DND-41 (cell line): Measurements from ENCODE around the gene PAM.

Experiments used
- EZH2 ChIP-seq: IDR thresholded peaks from 3 replicates; pipeline ENCODE4 v1.6.1; 2012; ENCODE audit warnings: borderline replicate concordance, low read depth, mild to moderate bottlenecking, moderate library complexity, low read length, inconsistent platforms; ENCODE audit not compliant: severe bottlenecking
- TF ChIP-seq, protein P1 (sequence below): IDR thresholded peaks from 2 replicates; pipeline ENCODE4 v1.5.1; 2012; ENCODE audit warnings: borderline replicate concordance, low read length, moderate library complexity, mild to moderate bottlenecking; ENCODE audit not compliant: poor library complexity, severe bottlenecking; ENCODE audit errors: extremely low read depth

DNA sequence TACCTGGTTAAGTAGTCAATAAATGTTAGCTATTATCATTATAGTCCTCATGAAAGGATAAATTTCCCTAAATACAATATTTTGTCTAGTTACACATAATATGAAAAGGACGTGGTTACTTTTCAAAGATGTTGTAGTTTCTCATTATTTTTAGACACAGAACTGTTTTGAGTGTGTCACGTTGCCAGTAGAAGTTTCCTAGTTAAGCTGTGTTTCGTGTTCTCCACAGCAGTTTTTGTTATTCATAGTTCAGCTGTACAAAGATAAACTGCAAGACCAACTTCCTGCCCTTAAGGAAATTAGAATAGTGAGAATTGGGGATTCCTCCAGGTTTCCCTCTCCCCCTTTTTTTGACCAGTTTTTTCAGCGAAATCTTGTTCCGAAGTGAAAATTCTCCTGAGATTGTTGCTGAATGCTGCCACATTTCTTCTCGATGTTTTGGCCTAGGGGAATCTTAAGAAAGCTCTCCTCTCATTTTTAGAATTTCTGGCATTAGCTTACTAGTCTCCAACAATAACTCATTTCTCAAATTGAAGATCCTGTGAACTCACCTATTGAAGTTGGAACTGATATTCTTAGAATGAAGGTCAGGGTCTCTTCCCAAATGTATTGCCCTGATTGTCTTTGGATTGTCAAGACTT is 176.1 kb downstream of the PAM start:
- TF ChIP-seq, protein P1, sequence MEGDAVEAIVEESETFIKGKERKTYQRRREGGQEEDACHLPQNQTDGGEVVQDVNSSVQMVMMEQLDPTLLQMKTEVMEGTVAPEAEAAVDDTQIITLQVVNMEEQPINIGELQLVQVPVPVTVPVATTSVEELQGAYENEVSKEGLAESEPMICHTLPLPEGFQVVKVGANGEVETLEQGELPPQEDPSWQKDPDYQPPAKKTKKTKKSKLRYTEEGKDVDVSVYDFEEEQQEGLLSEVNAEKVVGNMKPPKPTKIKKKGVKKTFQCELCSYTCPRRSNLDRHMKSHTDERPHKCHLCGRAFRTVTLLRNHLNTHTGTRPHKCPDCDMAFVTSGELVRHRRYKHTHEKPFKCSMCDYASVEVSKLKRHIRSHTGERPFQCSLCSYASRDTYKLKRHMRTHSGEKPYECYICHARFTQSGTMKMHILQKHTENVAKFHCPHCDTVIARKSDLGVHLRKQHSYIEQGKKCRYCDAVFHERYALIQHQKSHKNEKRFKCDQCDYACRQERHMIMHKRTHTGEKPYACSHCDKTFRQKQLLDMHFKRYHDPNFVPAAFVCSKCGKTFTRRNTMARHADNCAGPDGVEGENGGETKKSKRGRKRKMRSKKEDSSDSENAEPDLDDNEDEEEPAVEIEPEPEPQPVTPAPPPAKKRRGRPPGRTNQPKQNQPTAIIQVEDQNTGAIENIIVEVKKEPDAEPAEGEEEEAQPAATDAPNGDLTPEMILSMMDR, result no peak
- no peak for TF ChIP-seq EZH2
